MM.1S (cell line): Measurements from ENCODE around the gene FBXL17.

ENCODE experiments used
- CTCF ChIP-seq: fragments of 300-600 bp; sonication (generic); IDR thresholded peaks from 2 replicates; pipeline ENCODE4 v1.5.1; 2016; ENCODE audit warnings: antibody characterized with exemption, low read length, mixed read lengths
- EZH2 ChIP-seq: fragments of 300-600 bp; sonication (generic); optimal IDR thresholded peaks from 2 replicates; pipeline ENCODE3; 2017; ENCODE audit warnings: low read depth, mild to moderate bottlenecking, antibody characterized with exemption, low read length, mixed read lengths

DNA sequence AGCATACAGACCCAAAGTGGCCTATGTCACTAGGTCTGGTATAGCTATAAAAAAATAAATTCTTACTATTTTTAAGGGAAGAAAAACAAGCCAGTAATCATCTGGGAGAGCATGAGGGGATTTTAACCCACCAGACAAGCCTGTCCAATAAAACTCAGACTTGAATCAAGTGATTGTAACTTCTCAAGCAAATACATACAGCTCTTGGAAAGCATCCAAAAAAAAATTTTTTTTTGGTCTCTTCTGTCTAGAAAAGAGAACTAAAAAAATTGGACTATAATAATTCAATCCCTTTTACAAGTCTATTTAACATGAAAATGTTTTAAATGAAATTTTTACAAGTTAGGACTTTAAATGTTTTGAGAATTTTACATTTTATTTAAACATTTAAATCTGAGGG, 61.7 kb downstream of the FBXL17 start:
- TF ChIP-seq EZH2 (no peak), CTCF (no peak)
